ACC112 (cell line): Measurements from ENCODE around the gene CLIC1.

Experiments used
- H2AFZ ChIP-seq: fragments of 200-600 bp; sonication (generic); one replicate; pipeline ENCODE4 v1.6.0; 2017; ENCODE audit warnings: antibody characterized with exemption, low read length; ENCODE audit not compliant: unreplicated experiment
- H3K27ac ChIP-seq: fragments of 200-600 bp; sonication (generic); 2 replicates; pipeline ENCODE4 v1.5.1; 2014; ENCODE audit warnings: low read depth, mild to moderate bottlenecking, antibody characterized with exemption, low read length, moderate library complexity
- H3K27me3 ChIP-seq: fragments of 200-600 bp; sonication (generic); 2 replicates; pipeline ENCODE4 v1.6.1; 2014; ENCODE audit warnings: mild to moderate bottlenecking, antibody characterized with exemption, low read length, moderate library complexity, mixed read lengths; ENCODE audit not compliant: insufficient read depth
- H3K36me3 ChIP-seq: fragments of 200-600 bp; sonication (generic); 2 replicates; pipeline ENCODE4 v1.6.1; 2016; ENCODE audit warnings: mild to moderate bottlenecking, antibody characterized with exemption, low read length, moderate library complexity, mixed read lengths; ENCODE audit not compliant: insufficient read depth
- H3K4me1 ChIP-seq: fragments of 200-600 bp; sonication (generic); one replicate; pipeline ENCODE4 v1.6.1; 2016; ENCODE audit warnings: low read length, mixed read lengths; ENCODE audit not compliant: insufficient read depth, unreplicated experiment, control insufficient read depth
- H3K4me3 ChIP-seq: fragments of 200-600 bp; sonication (generic); 2 replicates; pipeline ENCODE4 v1.5.1; 2014; ENCODE audit warnings: mild to moderate bottlenecking, low read depth, low read length
- H3K79me2 ChIP-seq: fragments of 200-600 bp; sonication (generic); one replicate; pipeline ENCODE4 v1.6.0; 2016; ENCODE audit warnings: low read length; ENCODE audit not compliant: control insufficient read depth, unreplicated experiment, insufficient read depth

CLIC1 gene

DNA sequence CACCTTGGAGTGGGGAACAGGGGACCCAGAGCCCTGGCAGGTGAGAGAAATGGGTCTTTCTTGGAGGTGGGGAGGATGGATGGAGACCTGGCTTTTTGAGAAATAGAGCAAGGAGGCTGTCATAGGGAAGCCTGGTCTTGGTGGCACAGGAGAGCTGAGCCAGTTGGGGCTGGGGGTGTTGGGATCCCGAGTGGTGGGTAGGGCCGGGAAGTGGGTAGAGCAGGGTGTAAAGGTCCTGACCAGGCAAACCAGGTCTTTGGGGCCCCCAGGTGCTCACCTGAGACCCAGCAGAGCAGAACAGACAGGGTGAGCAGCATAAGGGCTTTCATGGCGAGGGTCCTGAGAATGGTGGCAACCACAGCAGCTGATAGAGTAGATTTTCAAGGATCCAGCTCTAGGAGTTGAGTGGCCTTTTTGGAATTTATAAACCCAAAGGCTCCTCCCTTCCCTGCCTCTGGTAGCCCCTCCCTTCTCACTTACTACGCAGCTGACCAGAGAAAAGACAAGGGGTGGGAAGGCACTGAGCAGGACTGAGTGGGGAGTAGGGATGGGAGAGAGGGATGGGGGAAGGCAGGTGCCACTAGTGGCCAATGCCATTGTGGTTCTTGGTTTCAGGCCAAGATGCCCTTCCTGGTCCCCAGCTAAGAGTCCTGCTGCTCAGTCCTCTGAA lies 14.8 kb downstream of the CLIC1 start, which contains the start of gene LY6G6C:
Gene LY6G6C (minus strand): TSS at position 396 of the 670 bp plus-strand sequence. CDS start 67 bp downstream, at position 329.
- H3K36me3 ChIP-seq, result no peaks in the 10 kb centered on the region
- no peak within 1 kb of the TSS for H2AFZ ChIP-seq
- H3K4me1 ChIP-seq, result no peaks in the 10 kb centered on the region
- no peak within 1 kb of the TSS for H3K27ac ChIP-seq
- H3K4me3 ChIP-seq, result no peak within 1 kb of the TSS
- no peaks in the 10 kb centered on the region for H3K27me3 ChIP-seq
- no peaks in the 10 kb centered on the region for H3K79me2 ChIP-seq

DNA sequence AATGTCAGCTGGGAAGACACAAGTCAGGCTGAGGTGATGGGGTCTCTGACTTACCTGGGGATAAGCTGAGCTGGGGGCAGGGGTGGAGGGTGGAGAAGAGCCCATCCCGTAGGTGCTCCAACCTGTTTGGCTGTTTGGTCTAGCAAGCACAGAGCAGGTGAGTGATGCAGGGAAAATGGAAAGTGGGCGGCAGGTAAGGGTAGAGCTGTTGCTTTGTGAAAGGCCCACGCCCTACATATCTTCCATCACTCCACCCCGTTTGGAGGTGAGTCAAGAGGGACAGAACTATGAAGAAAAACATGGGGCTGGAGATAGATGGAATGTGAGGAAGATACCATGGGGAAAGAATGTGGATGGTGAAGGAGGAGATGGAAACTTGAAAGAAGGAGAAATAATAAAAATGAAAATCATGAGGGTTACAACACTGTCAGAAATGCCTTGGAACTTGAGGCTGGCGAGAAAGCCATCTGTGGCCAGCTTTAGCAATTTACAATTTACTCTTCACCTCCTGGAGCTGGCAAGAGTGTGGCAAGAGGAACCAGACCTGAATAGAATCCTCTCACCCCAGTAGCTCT lies 16.0 kb downstream of the CLIC1 start:
- no peaks in the 10 kb centered on the region for H3K4me1 ChIP-seq
- no peak overlapping the region for H2AFZ ChIP-seq
- no peaks in the 10 kb centered on the region for H3K36me3 ChIP-seq
- no peaks in the 10 kb centered on the region for H3K27me3 ChIP-seq
- no peaks in the 10 kb centered on the region for H3K79me2 ChIP-seq
- no peak overlapping the region for H3K4me3 ChIP-seq
- no peak overlapping the region for H3K27ac ChIP-seq

DNA sequence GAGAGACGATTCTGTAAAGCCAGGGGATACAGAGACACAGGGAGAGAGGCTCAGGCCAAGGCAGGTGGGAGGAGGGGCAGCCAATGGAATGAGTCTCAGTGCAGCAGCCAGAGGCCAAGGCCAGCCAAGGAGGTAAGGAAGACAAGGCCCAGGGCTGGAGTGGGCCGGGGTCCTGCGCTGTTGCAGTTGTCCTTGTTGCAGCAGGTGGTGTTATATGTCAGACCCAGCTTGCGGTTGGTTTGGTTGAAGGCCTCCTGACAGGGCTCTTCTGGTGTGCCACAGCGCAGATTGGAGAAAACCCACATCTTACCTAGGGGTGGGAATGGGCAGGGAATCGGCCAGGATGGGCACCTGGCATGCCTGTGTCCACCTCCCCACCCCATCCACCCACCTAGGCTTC lies 17.3 kb downstream of the CLIC1 start:
- no peak overlapping the region for H3K4me3 ChIP-seq
- H2AFZ ChIP-seq, result no peak overlapping the region
- no peaks in the 10 kb centered on the region for H3K79me2 ChIP-seq
- no peak overlapping the region for H3K27ac ChIP-seq
- H3K36me3 ChIP-seq, result no peaks in the 10 kb centered on the region
- H3K4me1 ChIP-seq, result no peaks in the 10 kb centered on the region
- no peaks in the 10 kb centered on the region for H3K27me3 ChIP-seq

DNA sequence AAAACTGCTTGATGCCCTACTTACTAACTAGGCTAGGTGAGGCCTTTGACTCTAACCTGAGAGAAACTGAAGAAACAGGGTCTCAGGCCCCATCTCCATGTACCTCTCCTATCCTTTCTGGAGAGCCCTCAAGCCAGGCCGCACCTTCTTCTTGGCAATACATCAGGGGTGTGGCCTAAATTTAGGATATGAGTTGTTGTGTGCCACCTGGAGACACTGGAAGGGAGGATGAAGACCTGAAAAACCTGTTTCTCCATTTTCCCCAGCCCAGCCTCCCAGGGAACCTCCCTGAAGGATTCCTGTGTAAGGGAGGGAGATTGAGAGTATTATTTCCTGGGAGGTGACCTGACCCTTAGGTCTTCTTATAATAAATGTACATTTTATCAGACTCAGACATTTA lies 18.1 kb downstream of the CLIC1 start:
- Histone ChIP-seq H3K4me3 (no peak overlapping the region), H3K79me2 (no peaks in the 10 kb centered on the region), H2AFZ (no peak overlapping the region), H3K36me3 (no peaks in the 10 kb centered on the region), H3K4me1 (no peaks in the 10 kb centered on the region), H3K27ac (no peak overlapping the region), H3K27me3 (no peaks in the 10 kb centered on the region)

DNA sequence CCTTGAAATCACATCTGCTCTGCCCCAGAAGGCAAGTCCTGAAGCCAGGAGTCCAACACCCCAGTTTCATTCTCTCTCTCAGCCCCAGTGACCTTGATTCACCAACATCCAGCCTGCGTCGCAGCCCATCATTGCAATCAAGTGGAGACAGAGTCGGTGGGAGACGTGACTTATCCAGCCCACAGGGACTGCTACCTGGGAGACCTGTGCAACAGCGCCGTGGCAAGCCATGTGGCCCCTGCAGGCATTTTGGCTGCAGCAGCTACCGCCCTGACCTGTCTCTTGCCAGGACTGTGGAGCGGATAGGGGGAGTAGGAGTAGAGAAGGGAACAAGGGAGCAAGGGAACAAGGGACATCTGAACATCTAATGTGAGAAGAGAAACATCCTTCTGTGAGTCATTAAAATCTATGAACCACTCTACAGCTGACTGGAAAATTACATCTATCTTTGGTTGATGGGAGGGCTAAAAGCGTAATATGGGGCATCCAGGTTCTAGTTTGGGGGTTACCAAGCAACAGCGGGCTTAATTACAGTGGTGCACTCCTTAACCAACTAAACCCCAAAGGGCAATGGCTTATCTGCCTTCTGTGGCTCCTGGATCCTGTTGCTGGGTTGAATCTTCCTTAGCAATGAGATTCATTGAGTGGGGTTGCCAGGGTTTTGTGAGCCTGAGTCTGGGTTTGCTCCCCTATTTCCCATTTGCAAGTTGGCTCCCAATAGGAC lies 18.7 kb downstream of the CLIC1 start:
- H3K27ac ChIP-seq, result no peak overlapping the region
- H3K4me1 ChIP-seq, result no peaks in the 10 kb centered on the region
- H3K4me3 ChIP-seq, result no peak overlapping the region
- H3K27me3 ChIP-seq, result no peaks in the 10 kb centered on the region
- H3K79me2 ChIP-seq, result no peaks in the 10 kb centered on the region
- H3K36me3 ChIP-seq, result no peaks in the 10 kb centered on the region
- H2AFZ ChIP-seq, result no peak overlapping the region

DNA sequence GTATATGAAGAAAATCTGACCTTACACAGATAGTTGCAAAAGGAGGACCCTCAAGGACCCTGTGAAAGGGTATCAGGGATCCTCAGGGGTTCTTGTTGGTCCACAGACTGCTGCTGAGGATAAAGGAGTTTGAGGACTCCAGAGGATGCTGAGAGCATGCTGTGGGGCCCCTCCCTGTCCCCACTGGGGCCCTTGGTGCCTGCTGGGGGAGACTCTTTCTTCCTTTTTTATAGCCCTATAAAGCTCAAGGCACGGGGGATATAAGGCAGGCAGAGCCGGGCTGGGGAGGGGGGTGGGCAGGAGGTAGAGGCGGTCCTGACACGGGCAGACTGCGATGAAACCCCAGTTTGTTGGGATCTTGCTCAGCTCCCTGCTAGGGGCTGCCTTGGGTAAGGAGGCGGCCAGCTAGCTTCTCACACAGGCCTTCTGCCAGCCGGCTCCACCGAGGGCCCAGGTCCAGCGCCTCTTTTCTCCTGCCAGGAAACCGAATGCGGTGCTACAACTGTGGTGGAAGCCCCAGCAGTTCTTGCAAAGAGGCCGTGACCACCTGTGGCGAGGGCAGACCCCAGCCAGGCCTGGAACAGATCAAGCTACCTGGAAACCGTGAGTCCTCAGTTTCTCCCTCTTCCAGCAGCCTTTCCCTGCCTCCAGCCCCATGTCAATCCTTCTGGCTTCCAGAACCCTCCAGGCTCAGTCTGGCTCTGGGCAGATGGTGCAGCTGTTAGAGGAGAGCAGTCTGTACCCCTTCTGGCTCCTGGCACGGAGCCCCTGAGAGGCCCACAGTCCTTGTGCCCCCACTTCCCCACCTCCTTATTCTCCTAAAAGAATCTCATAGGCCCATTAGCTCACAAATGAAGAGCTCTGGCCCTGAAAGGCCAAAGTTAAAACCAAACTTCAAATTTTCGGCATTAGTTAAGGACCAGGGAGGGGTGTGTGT lies 21.0 kb downstream of the CLIC1 start, which contains the start of gene LY6G6D:
Gene LY6G6D (plus strand): TSS at position 327 of the 937 bp plus-strand sequence. CDS start 8 bp downstream, at position 335.
- Histone ChIP-seq H3K36me3 (no peaks in the 10 kb centered on the region), H3K27me3 (no peaks in the 10 kb centered on the region), H3K4me3 (no peak within 1 kb of the TSS), H3K27ac (no peak within 1 kb of the TSS), H3K79me2 (no peaks in the 10 kb centered on the region), H2AFZ (no peak within 1 kb of the TSS), H3K4me1 (no peaks in the 10 kb centered on the region)

DNA sequence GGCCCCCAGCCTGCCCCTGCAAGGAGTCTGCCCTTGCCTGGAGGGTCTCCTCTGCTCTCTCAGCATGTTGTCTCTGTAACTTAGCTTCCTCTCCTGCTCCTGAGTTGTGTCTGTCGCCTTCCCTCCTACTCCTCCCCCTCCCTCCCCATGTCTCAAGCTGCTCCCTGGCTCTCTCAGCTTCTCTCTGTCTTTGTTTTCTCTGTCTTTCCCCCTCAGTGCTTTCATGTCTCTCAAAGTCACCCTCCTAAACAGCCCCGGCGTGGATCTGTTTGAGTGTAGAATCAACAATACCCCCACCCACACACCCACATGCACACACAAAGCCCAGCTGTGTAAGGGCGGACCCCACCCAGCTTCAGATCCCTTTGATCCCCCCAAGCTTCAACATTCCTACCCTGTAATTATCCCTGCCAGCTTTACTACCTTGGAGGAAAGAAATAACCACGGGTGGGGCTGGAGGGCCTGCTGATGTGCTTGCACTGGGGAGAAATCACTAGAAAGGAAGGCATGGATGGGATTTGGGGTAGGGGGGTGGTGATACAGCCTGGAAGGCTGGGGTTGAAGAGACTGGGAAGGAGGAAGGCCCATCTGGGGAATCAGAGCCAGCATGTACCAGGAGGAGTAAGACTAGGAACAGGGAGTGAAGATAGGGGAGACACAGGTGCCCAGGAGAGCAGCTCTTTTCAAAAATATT lies 22.2 kb downstream of the CLIC1 start:
- Histone ChIP-seq H2AFZ (no peak overlapping the region), H3K4me1 (no peaks in the 10 kb centered on the region)

DNA sequence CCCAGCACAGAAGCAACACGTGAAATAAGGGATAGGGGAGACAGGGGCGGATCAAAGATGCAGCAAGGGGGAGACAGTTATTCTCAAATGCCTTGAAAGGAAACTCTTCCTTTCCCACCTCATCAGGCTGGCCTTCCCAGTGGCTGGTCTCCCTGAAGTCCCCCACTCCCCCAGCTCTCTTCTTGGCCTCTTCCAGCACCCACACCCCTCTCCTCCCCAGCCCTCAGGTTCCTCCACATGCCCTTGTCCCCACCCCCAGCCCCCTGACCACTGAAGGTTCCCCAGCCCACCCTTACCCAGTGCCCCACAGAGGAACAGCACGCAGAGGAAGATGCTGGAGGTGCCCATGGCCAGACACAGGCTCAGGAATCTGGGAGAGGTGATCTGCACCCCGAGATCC lies 22.9 kb downstream of the CLIC1 start:
- Histone ChIP-seq H3K4me3 (no peak overlapping the region), H2AFZ (no peak overlapping the region), H3K4me1 (no peaks in the 10 kb centered on the region)

More for the DNA sequence above, 22.2 kb downstream of the CLIC1 start:
- H3K27ac ChIP-seq, result no peak overlapping the region
- no peaks in the 10 kb centered on the region for H3K36me3 ChIP-seq
- H3K4me3 ChIP-seq, result no peak overlapping the region
- H3K27me3 ChIP-seq, result no peaks in the 10 kb centered on the region
- no peaks in the 10 kb centered on the region for H3K79me2 ChIP-seq

DNA sequence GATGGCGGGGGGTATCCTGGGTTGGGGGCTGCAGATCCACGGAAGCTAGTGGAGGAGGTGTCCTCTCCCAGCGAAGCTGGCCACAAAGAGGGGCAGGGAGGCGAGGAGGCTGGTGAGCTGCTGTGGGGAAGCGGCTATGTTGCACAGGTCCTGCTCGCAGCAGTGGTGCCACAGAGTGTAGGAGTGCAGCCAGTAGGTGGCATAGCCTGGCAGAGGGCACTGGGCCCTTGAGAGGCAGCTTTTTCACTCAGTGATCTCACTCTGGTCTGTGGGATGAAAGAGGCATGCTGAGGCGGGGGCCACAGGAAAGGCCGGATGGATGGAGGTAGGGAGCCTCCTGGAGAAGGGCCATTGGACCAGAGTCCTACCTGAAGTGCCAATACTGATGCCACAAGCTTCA lies 24.0 kb downstream of the CLIC1 start:
- H3K79me2 ChIP-seq, result no peaks in the 10 kb centered on the region
- H3K36me3 ChIP-seq, result no peaks in the 10 kb centered on the region
- no peaks in the 10 kb centered on the region for H3K4me1 ChIP-seq
- no peak overlapping the region for H3K4me3 ChIP-seq
- no peak overlapping the region for H2AFZ ChIP-seq
- H3K27ac ChIP-seq, result no peak overlapping the region
- no peaks in the 10 kb centered on the region for H3K27me3 ChIP-seq

More for the DNA sequence above, 22.9 kb downstream of the CLIC1 start:
- no peak overlapping the region for H3K27ac ChIP-seq
- H3K36me3 ChIP-seq, result no peaks in the 10 kb centered on the region
- H3K79me2 ChIP-seq, result no peaks in the 10 kb centered on the region
- no peaks in the 10 kb centered on the region for H3K27me3 ChIP-seq

DNA sequence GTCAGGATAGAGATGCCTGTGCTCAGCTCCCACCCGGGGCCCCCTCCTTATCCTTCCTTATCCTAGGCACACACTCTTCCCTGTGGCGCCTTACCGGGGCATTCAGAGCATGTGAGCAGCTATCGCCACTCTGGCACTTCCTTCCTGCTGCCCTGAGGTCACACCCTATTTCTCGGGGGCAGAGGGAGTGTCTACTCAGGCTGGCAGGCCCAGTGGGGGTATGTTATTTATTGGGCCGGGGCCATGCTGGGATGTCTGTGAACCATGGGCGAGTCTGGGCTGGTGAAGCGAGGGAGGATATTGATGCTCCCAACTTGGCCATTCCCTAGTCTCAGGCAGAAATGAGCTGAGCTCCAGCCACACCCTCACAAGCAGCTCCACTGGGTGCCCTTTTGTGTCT lies 25.1 kb downstream of the CLIC1 start:
- H3K79me2 ChIP-seq, result no peaks in the 10 kb centered on the region
- no peaks in the 10 kb centered on the region for H3K27me3 ChIP-seq
- H3K4me1 ChIP-seq, result no peaks in the 10 kb centered on the region
- no peak overlapping the region for H3K27ac ChIP-seq
- peak overlapping the region; percentile 36 for H2AFZ ChIP-seq
- H3K4me3 ChIP-seq, result no peak overlapping the region
- no peaks in the 10 kb centered on the region for H3K36me3 ChIP-seq
